ENCODE results near the gene PTPRM.

Gene PTPRM

GRCh38 chr18:7902399-7902839 is 335.3 kb downstream of the PTPRM start:
- Histone ChIP-seq H3K4me3 (IDR thresholded peaks at IDR 0.05; ENCODE audit: insufficient read depth, low read depth, low read length) (no peak overlapping the region), H3K4me1 (ENCODE audit: low read depth, poor library complexity, severe bottlenecking) (peaks cover 12% of the 10 kb centered on the region), H3K27me3 (ENCODE audit: insufficient read depth, low read depth) (no peaks in the 10 kb centered on the region), H3K79me2 (ENCODE audit: insufficient read depth, low read depth) (no peaks in the 10 kb centered on the region), H3K36me3 (ENCODE audit: insufficient read depth) (no peaks in the 10 kb centered on the region), H3K27ac (no peak overlapping the region), H2AFZ (ENCODE audit: low read depth) (no peak overlapping the region), H3K9ac (no peak overlapping the region), H4K20me1 (ENCODE audit: insufficient read depth) (no peaks in the 10 kb centered on the region), H3K4me2 (no peak overlapping the region)
- no peak for TF ChIP-seq CTCF (conservative IDR thresholded peaks at IDR 0.05; ENCODE audit: low read depth, low read length)

DNA sequence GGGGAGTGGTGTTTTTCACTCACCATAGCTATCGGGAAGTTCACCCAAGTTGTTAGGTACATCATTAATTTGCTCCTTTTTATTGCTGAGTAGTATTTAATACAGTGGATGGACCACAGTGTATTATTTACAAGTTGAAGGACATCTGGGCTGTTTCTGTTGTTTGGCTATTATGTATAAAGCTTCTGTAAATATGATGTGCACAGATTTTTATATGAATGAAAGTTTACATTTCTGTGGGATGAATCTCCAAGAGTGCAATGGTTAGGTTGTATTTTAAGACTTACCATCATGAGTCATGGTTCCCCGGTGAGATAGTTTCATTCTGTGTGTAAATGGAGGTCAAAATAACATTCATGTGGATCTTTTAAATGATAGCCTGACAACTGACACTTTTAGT is 337.4 kb downstream of the PTPRM start:
- Histone ChIP-seq H3K27ac (no peak overlapping the region), H2AFZ (ENCODE audit: low read depth) (no peak overlapping the region), H3K36me3 (ENCODE audit: insufficient read depth) (no peaks in the 10 kb centered on the region), H4K20me1 (ENCODE audit: insufficient read depth) (no peaks in the 10 kb centered on the region), H3K4me1 (ENCODE audit: low read depth, poor library complexity, severe bottlenecking) (peaks cover 12% of the 10 kb centered on the region), H3K27me3 (ENCODE audit: insufficient read depth, low read depth) (no peaks in the 10 kb centered on the region), H3K9ac (no peak overlapping the region), H3K4me2 (no peak overlapping the region), H3K79me2 (ENCODE audit: insufficient read depth, low read depth) (no peaks in the 10 kb centered on the region), H3K4me3 (IDR thresholded peaks at IDR 0.05; ENCODE audit: insufficient read depth, low read depth, low read length) (no peak overlapping the region)
- TF ChIP-seq CTCF (conservative IDR thresholded peaks at IDR 0.05; ENCODE audit: low read depth, low read length), result no peak

DNA sequence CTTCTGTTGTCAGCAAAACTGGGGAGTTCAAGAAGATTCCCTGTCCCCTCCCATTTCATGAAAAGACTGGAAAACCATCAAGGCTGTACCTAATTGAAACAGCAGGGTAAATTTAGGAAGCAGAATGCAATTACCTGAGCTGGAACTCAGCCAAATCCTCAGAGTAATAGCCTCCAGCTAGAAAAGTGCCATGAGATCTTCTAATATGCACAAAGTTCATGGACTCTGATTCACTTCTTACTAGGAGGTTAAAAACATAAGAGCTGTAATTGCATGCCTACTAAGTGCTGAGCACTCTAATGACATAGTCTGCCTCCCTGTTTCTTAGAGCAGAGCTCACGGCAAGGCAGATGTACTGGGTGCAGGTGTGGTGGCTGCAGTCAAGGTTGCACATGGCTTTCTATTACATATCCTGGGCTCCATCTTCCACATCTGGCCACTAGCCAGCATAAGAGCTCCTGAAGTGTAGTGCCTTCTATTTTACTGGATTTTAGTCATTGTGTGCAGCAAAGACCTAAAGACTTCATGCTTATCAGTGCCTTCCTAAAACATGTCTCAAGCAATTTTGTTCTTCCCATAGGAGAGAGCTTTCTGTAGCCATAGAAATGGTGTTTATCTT is 341.7 kb downstream of the PTPRM start:
- Histone ChIP-seq H3K4me2 (no peak overlapping the region), H3K36me3 (ENCODE audit: insufficient read depth) (no peaks in the 10 kb centered on the region), H3K27ac (no peak overlapping the region), H3K4me1 (ENCODE audit: low read depth, poor library complexity, severe bottlenecking) (peaks cover 12% of the 10 kb centered on the region), H3K9ac (no peak overlapping the region), H4K20me1 (ENCODE audit: insufficient read depth) (no peaks in the 10 kb centered on the region), H3K79me2 (ENCODE audit: insufficient read depth, low read depth) (no peaks in the 10 kb centered on the region), H3K4me3 (IDR thresholded peaks at IDR 0.05; ENCODE audit: insufficient read depth, low read depth, low read length) (no peak overlapping the region), H3K27me3 (ENCODE audit: insufficient read depth, low read depth) (no peaks in the 10 kb centered on the region), H2AFZ (ENCODE audit: low read depth) (no peak overlapping the region)
- no peak for TF ChIP-seq CTCF (conservative IDR thresholded peaks at IDR 0.05; ENCODE audit: low read depth, low read length)

DNA sequence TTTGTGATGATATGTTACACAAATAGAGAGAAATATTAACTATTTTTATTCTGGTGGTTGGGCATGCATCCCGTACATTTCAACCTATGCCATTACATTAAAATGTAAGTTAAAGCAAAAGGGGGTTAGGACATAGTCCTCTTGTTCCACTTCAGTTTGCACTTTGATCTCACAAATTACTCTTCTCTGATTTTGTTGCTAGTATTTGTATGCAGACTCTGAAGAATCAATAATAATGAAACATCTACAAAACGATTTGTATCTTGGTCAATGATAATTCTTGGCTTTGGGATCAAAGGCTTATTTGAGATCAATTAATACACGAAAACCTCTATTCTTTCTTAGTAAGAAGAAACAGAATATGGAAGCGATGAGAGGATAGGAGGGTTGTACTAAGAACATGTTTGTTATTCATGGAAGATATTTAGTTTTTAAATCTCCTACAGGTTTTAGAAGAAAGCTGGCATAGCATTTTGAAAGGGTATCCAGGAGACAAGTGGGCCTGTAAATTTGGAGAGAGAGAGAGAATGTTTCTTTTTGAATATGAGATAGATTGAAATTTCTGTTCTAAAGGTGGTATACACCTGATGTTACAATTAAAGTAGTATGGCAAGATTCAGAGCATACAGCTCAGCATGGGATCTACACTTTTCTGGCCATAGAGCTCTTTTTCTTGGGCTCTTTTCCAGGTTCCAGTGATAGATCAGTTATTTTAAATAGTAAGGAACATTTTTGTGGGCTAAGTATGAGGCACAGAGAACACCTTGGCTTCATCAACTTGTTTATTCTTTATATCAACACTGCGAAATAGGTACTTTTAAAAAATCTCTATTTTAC is 347.9 kb downstream of the PTPRM start:
- Histone ChIP-seq H3K36me3 (ENCODE audit: insufficient read depth) (no peaks in the 10 kb centered on the region), H3K9ac (no peak overlapping the region), H3K4me1 (ENCODE audit: low read depth, poor library complexity, severe bottlenecking) (no peaks in the 10 kb centered on the region), H4K20me1 (ENCODE audit: insufficient read depth) (no peaks in the 10 kb centered on the region), H3K27me3 (ENCODE audit: insufficient read depth, low read depth) (no peaks in the 10 kb centered on the region), H2AFZ (ENCODE audit: low read depth) (no peak overlapping the region), H3K4me3 (IDR thresholded peaks at IDR 0.05; ENCODE audit: insufficient read depth, low read depth, low read length) (no peak overlapping the region), H3K27ac (no peak overlapping the region), H3K79me2 (ENCODE audit: insufficient read depth, low read depth) (no peaks in the 10 kb centered on the region), H3K4me2 (no peak overlapping the region)
- TF ChIP-seq CTCF (conservative IDR thresholded peaks at IDR 0.05; ENCODE audit: low read depth, low read length), result no peak

All from KMS-11 (cell line).